ENCODE results near the gene DLAT.
"Not testable (repeated sequence)": the region's sequence is repeated elsewhere in the genome, so short reads cannot be mapped to it uniquely, and the experiment has no call there.

DLAT gene

GRCh38 chr11:112005422-112006094, 19.6 kb upstream of the DLAT start:
- Histone ChIP-seq H3K27ac (ENCODE audit: low read depth, low read length) (no peak overlapping the region), H3K36me3 (ENCODE audit: control insufficient read depth in 1 of 2, insufficient read depth in 2 of 2, low read length in 2 of 2) (peaks cover 3 to 9% of the 10 kb centered on the region in 2 donors), H3K4me1 (ENCODE audit: control insufficient read depth in 1 of 2, insufficient read depth in 2 of 2, low read length in 2 of 2) (no peaks in the 10 kb centered on the region), H3K27me3 (ENCODE audit: control insufficient read depth in 1 of 2, insufficient read depth in 2 of 2, low read length in 2 of 2) (no peaks in the 10 kb centered on the region), H3K9me3 (ENCODE audit: control insufficient read depth in 1 of 2, low read length in 2 of 2) (no peaks in the 10 kb centered on the region), H3K9ac (ENCODE audit: low read depth in 1 of 2, low read length in 2 of 2) (no peak overlapping the region), H3K4me3 (ENCODE audit: low read depth in 1 of 2, low read length in 2 of 2) (no peak overlapping the region)

- H3K27ac ChIP-seq (ENCODE audit: low read depth, low read length); H3K9ac ChIP-seq (ENCODE audit: low read depth in 1 of 2, low read length in 2 of 2); H3K4me3 ChIP-seq (ENCODE audit: low read depth in 1 of 2, low read length in 2 of 2); H3K36me3 ChIP-seq (ENCODE audit: control insufficient read depth in 1 of 2, insufficient read depth in 2 of 2, low read length in 2 of 2); H3K27me3 ChIP-seq (ENCODE audit: control insufficient read depth in 1 of 2, insufficient read depth in 2 of 2, low read length in 2 of 2); H3K9me3 ChIP-seq (ENCODE audit: control insufficient read depth in 1 of 2, low read length in 2 of 2); H3K4me1 ChIP-seq (ENCODE audit: control insufficient read depth in 1 of 2, insufficient read depth in 2 of 2, low read length in 2 of 2): not testable (repeated sequence)
These were observed 19.1 kb upstream of the DLAT start for GRCh38 chr11:112006095-112006441.

GRCh38 chr11:112011451-112011850, 13.8 kb upstream of the DLAT start:
- not testable (repeated sequence) for H3K36me3 ChIP-seq (ENCODE audit: control insufficient read depth in 1 of 2, insufficient read depth in 2 of 2, low read length in 2 of 2); H3K9me3 ChIP-seq (ENCODE audit: control insufficient read depth in 1 of 2, low read length in 2 of 2); H3K4me3 ChIP-seq (ENCODE audit: low read depth in 1 of 2, low read length in 2 of 2); H3K27me3 ChIP-seq (ENCODE audit: control insufficient read depth in 1 of 2, insufficient read depth in 2 of 2, low read length in 2 of 2); H3K9ac ChIP-seq (ENCODE audit: low read depth in 1 of 2, low read length in 2 of 2); H3K27ac ChIP-seq (ENCODE audit: low read depth, low read length); H3K4me1 ChIP-seq (ENCODE audit: control insufficient read depth in 1 of 2, insufficient read depth in 2 of 2, low read length in 2 of 2)

- Histone ChIP-seq H3K27ac (ENCODE audit: low read depth, low read length) (no peak overlapping the region), H3K9me3 (ENCODE audit: control insufficient read depth in 1 of 2, low read length in 2 of 2) (no peaks in the 10 kb centered on the region), H3K9ac (ENCODE audit: low read depth in 1 of 2, low read length in 2 of 2) (no peak overlapping the region)
These were observed 12.3 kb upstream of the DLAT start for GRCh38 chr11:112012874-112013273.

GRCh38 chr11:112013497-112014164, 11.6 kb upstream of the DLAT start:
- Histone ChIP-seq H3K9me3 (ENCODE audit: control insufficient read depth in 1 of 2, low read length in 2 of 2) (no peaks in the 10 kb centered on the region), H3K4me1 (ENCODE audit: control insufficient read depth in 1 of 2, insufficient read depth in 2 of 2, low read length in 2 of 2) (peaks cover 6 to 18% of the 10 kb centered on the region in 2 donors), H3K4me3 (ENCODE audit: low read depth in 1 of 2, low read length in 2 of 2) (no peak overlapping the region), H3K36me3 (ENCODE audit: control insufficient read depth in 1 of 2, insufficient read depth in 2 of 2, low read length in 2 of 2) (no peaks in the 10 kb centered on the region), H3K27ac (ENCODE audit: low read depth, low read length) (no peak overlapping the region), H3K27me3 (ENCODE audit: control insufficient read depth in 1 of 2, insufficient read depth in 2 of 2, low read length in 2 of 2) (no peaks in the 10 kb centered on the region), H3K9ac (ENCODE audit: low read depth in 1 of 2, low read length in 2 of 2) (no peak overlapping the region)

More at GRCh38 chr11:112012874-112013273, 12.3 kb upstream of the DLAT start:
- H3K36me3 ChIP-seq (ENCODE audit: control insufficient read depth in 1 of 2, insufficient read depth in 2 of 2, low read length in 2 of 2): no peaks in the 10 kb centered on the region
- peaks cover 6 to 18% of the 10 kb centered on the region in 2 donors for H3K4me1 ChIP-seq (ENCODE audit: control insufficient read depth in 1 of 2, insufficient read depth in 2 of 2, low read length in 2 of 2)
- H3K4me3 ChIP-seq (ENCODE audit: low read depth in 1 of 2, low read length in 2 of 2): no peak overlapping the region
- no peaks in the 10 kb centered on the region for H3K27me3 ChIP-seq (ENCODE audit: control insufficient read depth in 1 of 2, insufficient read depth in 2 of 2, low read length in 2 of 2)

- no peak overlapping the region for H3K27ac ChIP-seq (ENCODE audit: low read depth, low read length)
- H3K36me3 ChIP-seq (ENCODE audit: control insufficient read depth in 1 of 2, insufficient read depth in 2 of 2, low read length in 2 of 2): peaks cover 3 to 11% of the 10 kb centered on the region in 2 donors
- no peak overlapping the region for H3K4me3 ChIP-seq (ENCODE audit: low read depth in 1 of 2, low read length in 2 of 2)
- no peaks in the 10 kb centered on the region for H3K27me3 ChIP-seq (ENCODE audit: control insufficient read depth in 1 of 2, insufficient read depth in 2 of 2, low read length in 2 of 2)
- H3K9me3 ChIP-seq (ENCODE audit: control insufficient read depth in 1 of 2, low read length in 2 of 2): no peaks in the 10 kb centered on the region
- H3K9ac ChIP-seq (ENCODE audit: low read depth in 1 of 2, low read length in 2 of 2): peak overlapping the region in 1 of 2 donors; percentile 23
- H3K4me1 ChIP-seq (ENCODE audit: control insufficient read depth in 1 of 2, insufficient read depth in 2 of 2, low read length in 2 of 2): peaks cover 6 to 18% of the 10 kb centered on the region in 2 donors
These were observed 9.0 kb upstream of the DLAT start for GRCh38 chr11:112016088-112016764.

GRCh38 chr11:112016765-112017376, 8.3 kb upstream of the DLAT start:
- H3K4me1 ChIP-seq (ENCODE audit: control insufficient read depth in 1 of 2, insufficient read depth in 2 of 2, low read length in 2 of 2): peaks cover 6 to 18% of the 10 kb centered on the region in 2 donors
- no peaks in the 10 kb centered on the region for H3K27me3 ChIP-seq (ENCODE audit: control insufficient read depth in 1 of 2, insufficient read depth in 2 of 2, low read length in 2 of 2)
- H3K9ac ChIP-seq (ENCODE audit: low read depth in 1 of 2, low read length in 2 of 2): peak overlapping the region in 1 of 2 donors; percentile 23
- no peak overlapping the region for H3K4me3 ChIP-seq (ENCODE audit: low read depth in 1 of 2, low read length in 2 of 2)
- peaks cover 3 to 11% of the 10 kb centered on the region in 2 donors for H3K36me3 ChIP-seq (ENCODE audit: control insufficient read depth in 1 of 2, insufficient read depth in 2 of 2, low read length in 2 of 2)
- no peak overlapping the region for H3K27ac ChIP-seq (ENCODE audit: low read depth, low read length)
- no peaks in the 10 kb centered on the region for H3K9me3 ChIP-seq (ENCODE audit: control insufficient read depth in 1 of 2, low read length in 2 of 2)

GRCh38 chr11:112017538-112017937, 7.7 kb upstream of the DLAT start:
- Histone ChIP-seq H3K36me3 (ENCODE audit: control insufficient read depth in 1 of 2, insufficient read depth in 2 of 2, low read length in 2 of 2) (peaks cover 3 to 11% of the 10 kb centered on the region in 2 donors), H3K9me3 (ENCODE audit: control insufficient read depth in 1 of 2, low read length in 2 of 2) (no peaks in the 10 kb centered on the region), H3K27me3 (ENCODE audit: control insufficient read depth in 1 of 2, insufficient read depth in 2 of 2, low read length in 2 of 2) (no peaks in the 10 kb centered on the region), H3K9ac (ENCODE audit: low read depth in 1 of 2, low read length in 2 of 2) (no peak overlapping the region), H3K4me1 (ENCODE audit: control insufficient read depth in 1 of 2, insufficient read depth in 2 of 2, low read length in 2 of 2) (peaks cover 6 to 18% of the 10 kb centered on the region in 2 donors), H3K4me3 (ENCODE audit: low read depth in 1 of 2, low read length in 2 of 2) (no peak overlapping the region), H3K27ac (ENCODE audit: low read depth, low read length) (no peak overlapping the region)

- H3K27me3 ChIP-seq (ENCODE audit: control insufficient read depth in 1 of 2, insufficient read depth in 2 of 2, low read length in 2 of 2): no peaks in the 10 kb centered on the region
- H3K4me3 ChIP-seq (ENCODE audit: low read depth in 1 of 2, low read length in 2 of 2): no peak overlapping the region
- H3K27ac ChIP-seq (ENCODE audit: low read depth, low read length): no peak overlapping the region
- no peak overlapping the region for H3K9ac ChIP-seq (ENCODE audit: low read depth in 1 of 2, low read length in 2 of 2)
- peaks cover 3 to 11% of the 10 kb centered on the region in 2 donors for H3K36me3 ChIP-seq (ENCODE audit: control insufficient read depth in 1 of 2, insufficient read depth in 2 of 2, low read length in 2 of 2)
- H3K9me3 ChIP-seq (ENCODE audit: control insufficient read depth in 1 of 2, low read length in 2 of 2): no peaks in the 10 kb centered on the region
- H3K4me1 ChIP-seq (ENCODE audit: control insufficient read depth in 1 of 2, insufficient read depth in 2 of 2, low read length in 2 of 2): peaks cover 6 to 26% of the 10 kb centered on the region in 2 donors
These were observed 6.1 kb upstream of the DLAT start for GRCh38 chr11:112019066-112019465.

GRCh38 chr11:112023104-112023503, 2.1 kb upstream of the DLAT start:
- Histone ChIP-seq H3K27ac (ENCODE audit: low read depth, low read length) (no peak overlapping the region), H3K4me1 (ENCODE audit: control insufficient read depth in 1 of 2, insufficient read depth in 2 of 2, low read length in 2 of 2) (peaks cover 4 to 15% of the 10 kb centered on the region in 2 donors), H3K4me3 (ENCODE audit: low read depth in 1 of 2, low read length in 2 of 2) (no peak overlapping the region), H3K27me3 (ENCODE audit: control insufficient read depth in 1 of 2, insufficient read depth in 2 of 2, low read length in 2 of 2) (no peaks in the 10 kb centered on the region), H3K9ac (ENCODE audit: low read depth in 1 of 2, low read length in 2 of 2) (no peak overlapping the region), H3K9me3 (ENCODE audit: control insufficient read depth in 1 of 2, low read length in 2 of 2) (no peaks in the 10 kb centered on the region), H3K36me3 (ENCODE audit: control insufficient read depth in 1 of 2, insufficient read depth in 2 of 2, low read length in 2 of 2) (peaks cover 3 to 11% of the 10 kb centered on the region in 2 donors)
